ENCODE results near the gene NOC4L. TPM values are rescaled to one million over a fixed set of nuclear protein-coding genes. Genes with fewer than 3 reads are reported as not detected.

Gene NOC4L
- total RNA-seq, 3 donors from 2014 or later = 85.3 to 92.5 (median 89.0) TPM

DNA sequence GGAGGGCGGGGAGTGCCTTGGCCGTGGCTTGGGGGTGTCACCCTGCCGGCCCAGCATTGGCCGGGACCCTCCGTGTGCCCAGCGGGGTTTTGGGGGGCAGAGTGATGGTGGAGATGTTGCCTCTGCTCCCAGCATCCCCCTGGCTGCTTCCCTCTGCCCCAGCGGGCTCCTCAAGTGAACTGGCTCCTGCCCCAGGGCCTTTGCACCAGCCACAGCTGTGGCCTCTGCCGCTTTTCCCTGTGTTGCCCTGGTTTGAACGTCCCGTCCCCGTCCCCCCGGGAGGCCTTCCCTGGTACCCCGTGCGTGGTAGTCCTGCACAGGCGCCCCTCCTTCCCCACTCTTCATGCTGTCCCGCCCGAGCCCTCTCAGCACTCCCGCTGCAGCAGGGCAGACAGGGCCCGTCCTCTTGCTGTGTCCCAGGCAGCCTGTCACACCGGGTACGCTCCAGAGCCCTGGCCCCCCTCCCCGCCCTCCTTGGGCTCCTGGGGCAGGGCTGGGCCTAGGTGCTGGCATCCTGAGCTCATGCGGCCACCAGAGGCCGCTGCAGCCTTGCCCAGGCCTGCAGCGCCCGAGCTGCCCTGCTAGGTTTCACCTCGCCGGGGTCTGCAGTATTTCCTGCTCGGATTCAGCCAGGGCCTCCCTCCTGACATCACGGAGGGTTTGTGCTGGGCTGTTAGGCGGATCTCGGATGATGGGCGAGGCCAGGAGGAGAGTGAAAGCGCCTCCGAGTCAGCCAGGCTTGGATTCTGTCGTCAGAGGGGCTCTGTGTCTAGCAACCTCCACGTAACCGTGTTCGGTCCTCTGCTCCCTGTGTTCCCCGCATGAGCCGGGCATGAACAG, 9.5 kb downstream of the NOC4L start:
- H3K27me3 Mint-ChIP-seq (ENCODE audit: low read depth) = no peaks in the 10 kb centered on the region
- H3K4me3 Mint-ChIP-seq = no peak overlapping the region
- peak; percentile 62 for DNase-seq
- no peaks in the 10 kb centered on the region for H3K36me3 Mint-ChIP-seq (ENCODE audit: insufficient read depth)
- peak; percentile 97 for ATAC-seq
- no peaks in the 10 kb centered on the region for H3K9me3 Mint-ChIP-seq
- no peaks in the 10 kb centered on the region for H3K4me1 Mint-ChIP-seq (ENCODE audit: low read depth)

DNA sequence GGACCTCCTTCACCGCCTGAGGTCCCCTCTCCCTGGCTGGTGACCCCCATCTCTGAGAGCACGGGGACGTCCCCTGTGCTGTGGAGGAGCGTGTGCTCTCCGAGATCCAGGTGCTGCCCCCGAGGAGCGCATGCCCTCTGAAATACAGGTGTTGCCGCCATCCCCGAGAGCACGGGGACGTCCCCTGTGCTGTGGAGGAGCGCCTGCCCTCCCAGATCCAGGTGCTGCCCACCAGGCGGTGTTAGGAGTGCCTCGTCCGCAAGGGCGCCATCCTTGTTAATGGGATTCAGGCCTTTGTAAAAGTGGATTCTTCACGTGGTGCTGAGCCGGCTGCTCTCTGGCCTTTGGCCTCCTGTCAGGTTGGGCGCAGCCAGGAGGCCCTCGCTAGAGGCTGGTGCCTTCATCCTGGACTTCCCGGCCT, 10.1 kb downstream of the NOC4L start:
- H3K4me1 Mint-ChIP-seq (ENCODE audit: low read depth) = no peaks in the 10 kb centered on the region
- peak in 1 of 2 donors; percentile 3 for ATAC-seq
- H3K36me3 Mint-ChIP-seq (ENCODE audit: insufficient read depth) = no peaks in the 10 kb centered on the region
- no peaks in the 10 kb centered on the region for H3K9me3 Mint-ChIP-seq
- no peaks in the 10 kb centered on the region for H3K27me3 Mint-ChIP-seq (ENCODE audit: low read depth)
- H3K4me3 Mint-ChIP-seq = no peak overlapping the region
- no peak for DNase-seq

DNA sequence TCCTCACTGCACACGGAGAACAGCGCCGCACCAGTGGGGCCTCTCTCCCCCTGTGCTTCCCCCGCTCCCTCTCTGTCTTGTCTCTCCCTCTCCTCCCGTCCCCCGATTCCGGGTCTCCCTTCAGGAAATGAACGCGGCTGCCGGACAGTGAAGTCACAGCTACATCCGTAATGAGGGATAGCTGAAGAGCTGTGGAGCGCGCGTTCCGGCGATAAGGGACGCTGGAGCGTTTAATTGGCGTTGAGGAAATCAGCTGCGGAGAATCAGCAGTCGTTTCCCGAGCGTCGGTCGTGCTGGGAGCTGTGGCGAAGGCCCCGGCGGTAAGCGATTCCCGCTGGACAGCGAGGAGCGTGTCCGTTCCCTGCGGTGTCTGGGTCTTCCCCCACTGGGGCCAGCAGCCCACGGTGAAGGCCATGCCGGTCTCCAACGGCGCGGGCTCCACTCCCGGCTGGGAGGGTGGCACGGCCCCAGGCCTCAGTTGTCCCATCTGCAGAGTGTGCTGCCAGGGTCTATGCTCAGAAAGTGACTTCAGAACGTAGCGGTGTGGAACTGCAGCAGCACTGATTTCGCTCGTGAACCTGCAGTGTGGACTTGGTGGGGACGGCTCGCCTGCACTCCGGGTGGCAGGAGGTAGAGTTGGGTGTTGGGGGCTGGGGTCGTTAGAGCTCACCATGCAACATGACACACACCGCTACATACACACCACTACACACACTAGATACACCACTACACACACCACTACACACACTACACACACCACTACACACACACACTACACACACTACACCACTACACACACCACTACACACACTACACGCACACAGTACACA, 10.9 kb downstream of the NOC4L start:
- Mint-ChIP-seq H3K36me3 (ENCODE audit: insufficient read depth) (no peaks in the 10 kb centered on the region), H3K9me3 (no peaks in the 10 kb centered on the region), H3K4me3 (no peak overlapping the region), H3K4me1 (ENCODE audit: low read depth) (peaks cover 2% of the 10 kb centered on the region), H3K27me3 (ENCODE audit: low read depth) (no peaks in the 10 kb centered on the region)
- DNase-seq (no peak), ATAC-seq (no peak)

DNA sequence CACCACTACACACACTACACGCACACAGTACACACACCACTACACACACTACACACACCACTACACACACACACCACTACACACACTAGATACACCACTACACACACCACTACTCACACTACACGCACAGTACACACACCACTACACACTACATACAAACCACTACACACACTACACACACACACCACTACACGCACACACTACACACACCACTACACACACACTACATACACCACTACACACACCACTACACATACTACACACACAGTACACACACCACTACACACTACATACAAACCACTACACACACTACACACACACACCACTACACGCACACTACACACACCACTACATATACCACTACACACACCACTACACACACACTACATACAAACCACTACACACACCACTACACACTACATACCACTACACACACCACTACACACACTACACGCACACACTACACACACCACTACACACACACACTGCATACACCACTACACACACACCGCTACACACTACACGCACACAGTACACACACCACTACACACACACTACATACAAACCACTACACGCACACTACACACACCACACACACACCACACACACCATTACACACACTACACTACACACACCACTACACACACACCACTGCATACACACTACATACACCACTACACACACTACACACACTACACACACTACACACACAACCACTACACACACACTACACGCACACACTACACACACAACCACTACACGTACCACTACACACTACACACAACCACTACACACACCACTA, 11.7 kb downstream of the NOC4L start:
- ATAC-seq (no peak), DNase-seq (no peak)
- Mint-ChIP-seq H3K36me3 (ENCODE audit: insufficient read depth) (no peaks in the 10 kb centered on the region), H3K9me3 (no peaks in the 10 kb centered on the region), H3K4me1 (ENCODE audit: low read depth) (peaks cover 2% of the 10 kb centered on the region), H3K27me3 (ENCODE audit: low read depth) (no peaks in the 10 kb centered on the region), H3K4me3 (no peak overlapping the region)

DNA sequence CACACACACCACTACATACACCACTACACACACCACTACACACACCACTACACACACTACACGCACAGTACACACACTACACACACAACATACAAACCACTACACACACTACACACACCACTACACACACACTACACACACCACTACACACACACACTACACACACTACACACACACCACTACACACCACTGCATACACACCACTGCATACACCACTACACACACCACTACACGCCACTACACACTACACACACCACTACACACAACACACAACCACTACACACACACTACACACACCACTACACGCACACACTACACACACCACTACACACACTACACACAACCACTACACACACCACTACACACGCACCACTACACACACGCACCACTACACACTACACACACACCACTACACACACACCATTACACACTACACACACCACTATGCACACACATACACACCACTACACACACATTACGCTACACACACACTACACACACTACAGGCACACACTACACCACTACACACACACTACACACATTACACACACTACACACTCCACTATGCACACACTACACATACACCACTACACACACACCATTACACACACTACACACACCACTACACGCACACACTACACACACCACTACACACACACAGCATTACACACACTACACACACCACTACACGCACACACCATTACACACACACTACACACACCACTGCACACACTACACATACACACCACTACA, 12.5 kb downstream of the NOC4L start:
- H3K27me3 Mint-ChIP-seq (ENCODE audit: low read depth) = no peaks in the 10 kb centered on the region
- DNase-seq (no peak), ATAC-seq (no peak)
- peaks cover 2% of the 10 kb centered on the region for H3K4me1 Mint-ChIP-seq (ENCODE audit: low read depth)
- no peak overlapping the region for H3K4me3 Mint-ChIP-seq
- H3K9me3 Mint-ChIP-seq = no peaks in the 10 kb centered on the region
- H3K36me3 Mint-ChIP-seq (ENCODE audit: insufficient read depth) = no peaks in the 10 kb centered on the region

DNA sequence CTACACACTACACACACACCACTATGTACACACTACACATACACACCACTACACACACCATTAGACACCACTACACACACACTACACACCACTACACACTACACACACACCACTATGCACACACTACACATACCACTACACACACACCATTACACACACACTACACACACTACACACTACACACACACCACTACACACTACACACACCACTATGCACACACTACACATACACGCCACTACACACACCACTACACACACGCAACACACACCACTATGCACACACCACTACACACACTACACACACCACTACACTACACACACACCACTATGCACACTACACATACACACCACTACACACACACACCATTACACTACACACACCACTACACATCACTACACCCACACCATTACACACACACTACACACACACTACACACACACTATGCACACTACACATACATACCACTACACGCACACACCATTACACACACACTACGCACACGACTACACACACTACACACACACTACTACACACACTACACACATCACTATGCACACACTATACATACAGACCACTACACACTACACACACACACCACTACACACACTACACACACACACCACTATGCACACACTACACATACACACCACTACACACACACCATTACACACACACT, 13.6 kb downstream of the NOC4L start:
- Mint-ChIP-seq H3K4me1 (ENCODE audit: low read depth) (peaks cover 3% of the 10 kb centered on the region), H3K4me3 (no peak overlapping the region), H3K36me3 (ENCODE audit: insufficient read depth) (no peaks in the 10 kb centered on the region), H3K27me3 (ENCODE audit: low read depth) (no peaks in the 10 kb centered on the region), H3K9me3 (no peaks in the 10 kb centered on the region)
- DNase-seq (no peak), ATAC-seq (no peak)

DNA sequence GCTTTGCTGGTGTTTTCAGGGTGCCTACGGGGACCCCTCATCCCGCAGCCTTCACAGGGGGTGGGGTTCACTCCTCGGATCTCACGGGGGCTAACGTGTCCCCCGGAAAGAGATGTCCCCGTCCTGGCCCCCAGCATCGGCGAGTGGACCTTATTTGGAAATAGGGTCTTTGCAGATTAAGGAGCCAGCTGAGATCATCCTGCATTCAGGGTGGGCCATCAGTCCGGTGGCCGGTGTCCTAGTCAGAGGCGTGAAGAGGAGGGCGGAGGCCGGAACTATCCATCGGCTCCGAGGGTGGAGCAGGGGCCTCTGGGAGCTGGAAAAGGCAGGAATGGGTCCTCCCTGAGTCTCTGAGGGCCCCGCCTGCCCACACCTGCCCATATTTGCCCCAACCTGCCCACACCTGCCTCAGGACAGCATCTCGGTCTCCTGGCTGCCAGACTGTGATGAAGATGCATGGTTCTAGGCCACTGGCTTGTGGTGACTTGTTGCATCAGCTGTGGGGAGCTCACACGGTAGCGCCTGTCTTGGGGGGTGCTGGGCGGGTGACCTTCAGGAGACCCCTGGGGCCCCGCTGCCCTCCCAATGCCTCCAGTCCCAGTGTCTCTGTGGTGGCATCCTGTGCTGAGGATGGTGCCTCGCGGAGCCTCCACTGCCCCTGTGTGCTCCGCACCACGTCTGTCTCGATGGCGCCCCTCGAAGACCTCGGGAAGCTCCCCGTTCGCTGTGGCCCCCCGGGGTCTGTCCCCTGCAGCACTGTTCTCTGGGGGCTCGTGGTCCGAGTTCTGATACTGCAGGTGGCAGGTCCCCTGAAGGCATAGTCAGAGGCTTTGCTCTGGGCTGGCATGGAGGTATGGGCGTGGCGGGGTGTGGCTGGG, 14.7 kb downstream of the NOC4L start:
- Mint-ChIP-seq H3K27me3 (ENCODE audit: low read depth) (no peaks in the 10 kb centered on the region), H3K36me3 (ENCODE audit: insufficient read depth) (no peaks in the 10 kb centered on the region), H3K9me3 (no peaks in the 10 kb centered on the region), H3K4me1 (ENCODE audit: low read depth) (peaks cover 8% of the 10 kb centered on the region), H3K4me3 (no peak overlapping the region)
- ATAC-seq (no peak), DNase-seq (no peak)

DNA sequence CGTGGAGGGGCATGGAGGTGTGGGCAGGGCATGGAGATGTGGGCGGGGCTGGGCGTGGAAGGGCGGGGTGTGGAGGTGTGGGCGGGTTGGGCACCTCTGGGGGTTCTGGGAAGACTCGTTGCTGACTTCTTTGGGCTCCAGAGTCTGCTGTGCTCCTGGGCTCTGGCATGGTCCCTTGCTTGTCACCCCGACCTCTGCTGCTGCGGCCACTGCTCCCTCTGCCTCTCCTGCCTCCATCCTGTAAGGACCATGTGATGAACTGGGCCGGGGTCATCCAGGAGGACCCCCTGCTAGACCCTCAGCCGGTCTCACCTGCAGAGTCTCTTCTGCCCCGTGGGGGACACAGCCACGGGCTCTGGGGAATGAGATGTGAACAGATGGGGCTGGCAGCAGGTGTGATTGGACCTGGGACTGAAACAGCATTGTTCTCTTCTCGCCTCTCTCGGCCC, 15.3 kb downstream of the NOC4L start:
- Mint-ChIP-seq H3K4me1 (ENCODE audit: low read depth) (peaks cover 11% of the 10 kb centered on the region), H3K4me3 (no peak overlapping the region), H3K27me3 (ENCODE audit: low read depth) (no peaks in the 10 kb centered on the region), H3K9me3 (no peaks in the 10 kb centered on the region), H3K36me3 (ENCODE audit: insufficient read depth) (no peaks in the 10 kb centered on the region)
- DNase-seq = no peak
- no peak for ATAC-seq

DNA sequence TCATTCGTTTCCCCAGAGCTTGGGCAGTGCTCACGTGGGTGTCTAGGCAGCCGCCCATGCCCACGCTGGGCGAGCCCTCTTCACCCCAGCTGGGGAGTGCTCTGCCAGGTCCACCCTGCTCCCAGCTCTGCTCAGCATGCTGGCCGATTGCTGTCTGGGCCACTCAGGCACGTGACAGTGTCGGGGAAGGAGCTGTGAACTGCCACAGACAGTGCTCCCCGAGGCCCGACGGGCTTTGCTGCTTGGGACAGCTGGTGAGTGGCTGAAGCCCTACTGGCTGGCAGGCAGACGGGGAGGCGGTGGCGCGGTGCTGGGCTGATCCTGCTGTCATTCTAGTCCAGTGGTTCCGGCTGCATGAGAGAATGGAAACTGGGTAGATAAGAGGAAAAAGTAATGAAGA, 15.8 kb downstream of the NOC4L start:
- DNase-seq = no peak

DNA sequence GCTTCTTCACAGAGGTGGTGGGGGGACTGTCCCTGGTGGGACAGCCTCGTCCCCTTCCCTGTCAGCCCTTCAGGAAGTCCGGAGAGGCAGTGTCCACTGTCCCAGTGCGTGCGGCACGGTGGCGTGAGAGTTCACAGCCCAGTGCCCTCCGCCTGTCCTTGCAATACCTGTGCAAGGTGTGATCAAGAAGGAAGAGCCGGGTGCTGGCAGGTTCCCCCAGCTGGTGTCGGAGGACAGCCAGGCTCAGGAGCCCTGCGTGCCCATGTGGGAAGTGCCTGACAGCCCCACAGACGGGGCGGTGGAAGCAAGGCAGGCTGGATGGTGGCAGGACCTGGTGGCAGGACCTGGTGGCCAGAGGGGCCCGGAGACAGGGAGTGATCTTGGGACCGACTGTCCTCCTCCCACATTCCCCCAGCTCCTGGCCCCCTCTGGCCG, 16.4 kb downstream of the NOC4L start:
- ATAC-seq = no peak
- Mint-ChIP-seq H3K9me3 (no peaks in the 10 kb centered on the region), H3K27me3 (ENCODE audit: low read depth) (no peaks in the 10 kb centered on the region), H3K36me3 (ENCODE audit: insufficient read depth) (no peaks in the 10 kb centered on the region), H3K4me1 (ENCODE audit: low read depth) (peaks cover 11% of the 10 kb centered on the region), H3K4me3 (no peak overlapping the region)
- no peak for DNase-seq

More for the DNA sequence above, 15.8 kb downstream of the NOC4L start:
- Mint-ChIP-seq H3K36me3 (ENCODE audit: insufficient read depth) (no peaks in the 10 kb centered on the region), H3K4me1 (ENCODE audit: low read depth) (peaks cover 11% of the 10 kb centered on the region), H3K9me3 (no peaks in the 10 kb centered on the region), H3K4me3 (no peak overlapping the region), H3K27me3 (ENCODE audit: low read depth) (no peaks in the 10 kb centered on the region)
- no peak for ATAC-seq

DNA sequence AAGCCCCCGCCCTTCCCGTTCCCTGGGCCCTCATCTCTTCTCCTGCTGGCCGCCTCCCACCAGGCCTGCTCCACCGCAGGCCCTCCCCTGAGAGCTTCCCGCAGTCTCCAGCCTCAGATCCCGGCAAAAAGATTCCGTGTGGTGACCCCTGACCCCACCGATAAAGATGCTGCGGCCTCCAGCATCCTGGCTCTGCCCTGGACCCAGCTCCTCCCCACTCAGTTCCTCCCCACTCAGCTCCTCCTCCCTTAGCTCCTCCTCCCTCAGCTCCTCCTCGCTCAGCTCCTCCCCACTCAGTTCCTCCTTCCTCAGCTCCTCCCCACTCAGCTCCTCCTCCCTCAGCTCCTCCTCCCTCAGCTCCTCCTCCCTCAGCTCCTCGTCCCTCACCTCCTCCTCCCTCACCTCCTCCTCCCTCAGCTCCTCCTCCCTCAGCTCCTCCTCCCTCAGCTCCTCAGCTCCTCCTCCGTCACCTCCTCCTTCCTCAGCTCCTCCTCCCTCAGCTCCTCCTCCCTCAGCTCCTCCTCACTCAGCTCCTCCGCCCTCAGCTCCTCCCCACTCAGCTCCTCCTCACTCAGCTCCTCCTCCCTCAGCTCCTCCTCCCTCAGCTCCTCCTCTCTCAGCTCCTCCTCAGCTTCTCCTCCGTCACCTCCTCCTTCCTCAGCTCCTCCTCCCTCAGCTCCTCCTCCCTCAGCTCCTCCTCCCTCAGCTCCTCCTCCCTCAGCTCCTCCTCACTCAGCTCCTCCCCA, 17.0 kb downstream of the NOC4L start:
- Mint-ChIP-seq H3K36me3 (ENCODE audit: insufficient read depth) (no peaks in the 10 kb centered on the region), H3K4me3 (no peak overlapping the region), H3K9me3 (no peaks in the 10 kb centered on the region), H3K27me3 (ENCODE audit: low read depth) (no peaks in the 10 kb centered on the region), H3K4me1 (ENCODE audit: low read depth) (peaks cover 11% of the 10 kb centered on the region)
- DNase-seq = no peak
- ATAC-seq = no peak
